ENCODE measurements around the gene PTPN5.
"Not testable (repeated sequence)": the region's sequence is repeated elsewhere in the genome, so short reads cannot be mapped to it uniquely, and the experiment has no call there.

PTPN5 gene

DNA sequence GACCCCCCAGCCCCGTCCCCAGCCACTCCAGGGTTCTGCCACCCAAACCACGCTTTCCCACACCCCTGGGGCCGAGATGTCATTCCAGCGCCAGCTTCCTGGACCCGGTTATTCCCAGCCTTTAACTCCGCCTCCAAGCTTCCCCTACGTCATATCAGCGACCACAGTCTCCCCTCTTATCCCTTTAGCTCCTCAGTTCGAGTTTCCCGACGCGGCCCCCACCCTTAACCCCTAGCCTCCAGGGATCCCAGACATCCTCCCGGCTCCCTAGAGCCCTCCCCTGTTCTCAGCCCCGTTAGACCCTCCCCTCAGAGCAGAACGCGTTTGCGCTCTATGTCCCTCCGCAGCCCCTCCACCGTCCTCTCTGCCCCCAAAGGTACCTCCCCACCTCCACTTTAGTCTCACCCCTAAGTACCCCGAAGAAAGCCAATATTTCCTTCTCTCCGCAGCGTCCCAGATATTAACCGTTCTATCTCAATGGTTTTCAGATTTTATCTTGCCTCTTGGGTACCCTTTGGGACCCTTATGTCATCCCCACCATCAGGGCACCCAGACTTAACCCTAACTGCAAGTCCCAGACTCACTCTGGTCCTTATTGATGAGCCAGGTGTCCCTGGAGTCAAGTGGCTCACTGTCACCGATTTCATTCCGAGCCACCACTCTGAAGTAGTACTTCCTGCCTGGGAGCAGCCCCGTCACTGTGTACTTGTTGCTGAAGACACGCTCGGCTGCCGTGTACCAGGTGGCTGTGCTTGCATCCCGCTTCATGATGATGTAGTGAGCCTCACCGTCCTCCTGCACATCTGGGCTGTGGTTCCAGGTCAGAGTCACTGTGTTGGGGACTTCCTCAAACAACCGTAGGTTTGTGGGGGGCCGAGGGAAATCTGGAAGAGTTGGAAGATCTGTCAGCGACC, 85.0 kb downstream of the PTPN5 start:
- DNase-seq: peak; percentile 55 to 77 (median 62)

- peak; percentile 27 to 66 (median 66) for DNase-seq
These were observed 85.8 kb downstream of the PTPN5 start for GRCh38 chr11:18705651-18706281.

GRCh38 chr11:18704698-18705097, 86.9 kb downstream of the PTPN5 start:
- DNase-seq: peak in 2 of 3 experiments; percentile 6 to 46

DNA sequence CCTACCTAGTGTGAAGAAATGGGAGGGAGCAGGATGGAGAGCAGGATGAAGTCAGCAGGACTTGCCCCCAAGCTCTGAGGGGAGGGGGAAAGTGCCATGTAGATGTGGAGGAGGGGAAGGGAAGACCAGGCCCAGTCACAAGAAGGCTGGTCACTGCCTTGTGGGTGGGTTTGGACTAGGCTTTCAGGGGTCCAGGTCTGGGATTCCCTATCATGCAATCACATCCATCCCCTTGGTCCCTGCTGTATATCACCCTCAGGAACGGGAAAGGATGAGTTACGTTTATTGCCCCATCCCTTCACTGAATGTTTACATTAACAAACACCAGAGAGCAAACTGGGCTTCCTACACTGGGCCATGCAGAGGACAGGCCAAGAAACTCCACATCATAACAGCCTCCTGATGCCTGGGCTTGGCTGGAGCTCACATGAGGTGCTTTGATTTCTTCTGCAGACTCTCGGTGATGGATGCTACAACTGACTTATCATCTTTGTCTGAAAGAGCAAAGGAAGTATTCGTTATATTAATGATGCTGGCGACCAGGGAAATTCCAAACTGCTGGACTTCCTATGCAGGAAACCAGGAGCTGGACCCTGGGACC, 87.5 kb downstream of the PTPN5 start:
- no peak for DNase-seq

- no peak for DNase-seq
These were observed 88.4 kb downstream of the PTPN5 start for GRCh38 chr11:18703001-18703763.

DNA sequence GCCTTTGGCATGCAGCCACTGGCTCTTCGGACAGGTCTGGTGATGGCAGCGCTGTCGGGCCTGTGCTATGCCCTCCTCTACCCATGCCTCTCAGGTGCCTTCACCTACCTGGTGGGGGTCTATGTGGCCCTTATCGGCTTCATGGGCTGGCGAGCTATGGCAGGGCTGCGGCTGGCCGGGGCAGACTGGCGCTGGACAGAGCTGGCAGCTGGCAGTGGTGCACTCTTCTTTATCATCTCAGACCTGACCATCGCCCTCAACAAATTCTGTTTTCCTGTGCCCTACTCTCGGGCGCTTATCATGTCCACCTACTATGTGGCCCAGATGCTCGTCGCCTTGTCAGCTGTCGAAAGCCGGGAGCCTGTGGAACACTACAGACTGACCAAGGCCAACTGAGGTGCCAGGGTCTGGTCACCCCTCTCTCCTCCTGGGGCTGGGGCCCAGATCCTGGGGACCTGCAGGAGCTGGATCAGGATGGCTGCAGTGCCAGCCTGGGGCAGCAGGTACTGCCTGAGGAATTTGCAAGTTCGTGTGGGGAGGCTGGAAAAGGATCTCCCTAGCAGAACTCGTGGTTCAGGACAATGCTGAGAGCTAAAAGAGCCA, 89.9 kb downstream of the PTPN5 start:
- no peak for DNase-seq

- no peak for DNase-seq
These were observed 90.7 kb downstream of the PTPN5 start for GRCh38 chr11:18700872-18701271.

GRCh38 chr11:18700375-18700774, 91.2 kb downstream of the PTPN5 start:
- peak in 1 of 3 experiments; percentile 7 for DNase-seq

- no peak for DNase-seq
These were observed 91.7 kb downstream of the PTPN5 start for GRCh38 chr11:18699848-18700261.

DNA sequence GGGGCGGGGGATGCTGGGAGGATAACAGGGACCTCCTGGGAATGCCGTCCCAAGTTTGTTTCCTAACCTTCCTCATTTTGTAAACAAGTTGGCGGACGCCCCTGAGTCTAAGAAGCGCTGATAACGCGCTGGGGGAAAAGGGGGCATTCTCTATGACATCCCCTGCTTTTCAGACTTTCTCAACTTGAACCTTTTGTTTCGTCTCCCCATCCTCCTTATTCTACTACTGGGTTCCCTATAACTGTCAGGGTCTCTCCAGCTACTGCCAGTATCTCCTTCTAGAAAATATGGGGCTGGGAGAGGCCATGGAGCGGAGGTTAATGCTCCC, 92.4 kb downstream of the PTPN5 start:
- no peak for DNase-seq

DNA sequence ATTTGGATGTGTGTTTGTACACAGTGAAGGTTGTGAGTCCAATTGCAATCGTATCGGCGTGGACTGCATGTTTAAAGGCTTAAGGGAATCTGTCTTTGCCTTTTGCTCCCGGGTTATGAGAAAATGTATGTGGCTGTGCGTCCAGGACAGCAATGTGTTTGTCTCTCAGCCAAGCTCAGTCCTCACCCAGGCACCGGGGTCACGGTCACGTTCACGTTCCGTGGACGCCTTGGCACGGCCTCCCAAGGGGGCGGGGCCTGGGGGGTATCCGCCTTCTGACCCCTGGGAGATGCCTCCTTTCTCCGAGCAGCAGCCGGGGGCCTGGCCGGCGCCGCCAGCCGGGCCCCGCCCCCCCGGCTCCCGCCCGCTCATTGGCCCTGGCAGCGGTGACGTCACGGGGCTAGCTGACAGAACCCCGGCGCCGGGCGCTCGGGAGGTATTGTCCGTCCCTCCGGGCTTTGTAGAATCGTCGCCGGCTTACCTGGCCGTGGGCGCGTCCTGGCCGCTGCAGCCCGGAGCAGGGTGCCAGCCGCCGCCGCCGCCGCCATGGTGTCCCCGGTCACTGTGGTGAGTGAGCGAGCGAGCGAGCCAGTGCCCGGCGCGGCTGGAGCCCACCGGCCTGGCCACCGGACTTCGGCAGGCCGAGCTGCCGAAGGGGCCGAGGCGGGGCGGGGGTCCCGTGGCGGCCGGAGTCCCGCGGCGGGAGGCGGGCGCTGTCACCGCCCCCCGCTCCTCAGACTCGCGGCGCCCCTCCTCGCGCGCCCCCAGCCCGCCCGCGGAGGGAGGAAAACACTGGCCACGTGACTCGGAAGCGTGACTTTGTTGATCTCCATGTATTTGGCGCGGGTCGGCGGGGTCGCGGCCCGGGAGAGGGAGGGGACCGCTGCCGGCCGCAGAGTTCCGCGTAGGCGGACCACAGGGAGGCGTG, 93.0 kb downstream of the PTPN5 start, which contains the start of gene TMEM86A:
TSS of gene TMEM86A (plus strand) at position 439 of the 928 bp plus-strand sequence. CDS start at position 547, 108 bp downstream.
- DNase-seq: peak; percentile 92 to 95 (median 95)

DNA sequence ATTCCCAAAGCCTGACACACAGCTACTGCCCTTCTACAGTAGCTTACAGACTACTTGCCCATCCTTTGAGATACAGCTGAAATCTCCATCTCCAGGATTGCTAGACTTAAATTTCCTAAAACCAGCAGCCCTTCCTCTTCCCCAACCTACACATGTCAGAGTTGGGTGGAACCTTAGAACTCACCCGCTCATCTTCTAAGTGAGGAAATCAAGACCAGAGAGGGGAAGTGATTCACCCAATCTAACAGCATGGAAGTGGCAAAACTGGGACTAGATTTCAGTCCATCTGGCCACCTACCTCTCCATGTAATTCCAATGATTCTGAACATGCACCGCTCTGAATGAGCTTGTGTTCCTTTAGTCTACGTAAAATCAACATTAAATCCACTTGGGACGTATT, 94.0 kb downstream of the PTPN5 start:
- no peak for DNase-seq

DNA sequence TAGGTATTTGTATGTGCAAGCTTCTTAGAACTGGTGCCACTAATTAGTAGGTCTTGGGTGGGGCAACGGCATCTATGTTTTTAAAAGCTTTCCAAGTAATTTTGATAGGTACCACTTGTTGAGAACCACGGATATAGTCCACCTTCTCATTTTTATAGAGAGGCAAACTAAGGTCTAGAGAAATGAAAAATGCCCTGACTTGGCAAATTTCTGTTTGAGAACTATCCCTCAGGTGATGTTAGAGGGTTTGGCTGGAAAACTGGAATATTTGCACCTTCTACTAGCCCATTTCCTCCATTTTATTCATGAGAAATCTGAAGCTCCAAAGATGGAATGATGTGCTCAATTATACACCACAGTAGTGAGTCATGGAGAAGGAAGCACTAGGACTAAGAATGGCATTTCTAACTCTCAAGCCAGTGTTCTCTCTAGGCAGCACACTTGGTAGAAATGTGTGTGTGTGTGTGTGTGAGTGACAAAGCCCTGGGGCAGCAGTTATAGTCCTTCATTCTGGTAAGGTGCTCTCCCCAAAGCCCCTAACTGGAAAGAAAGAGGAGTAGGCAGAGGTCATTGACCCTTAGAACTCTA, 94.9 kb downstream of the PTPN5 start:
- DNase-seq: no peak

DNA sequence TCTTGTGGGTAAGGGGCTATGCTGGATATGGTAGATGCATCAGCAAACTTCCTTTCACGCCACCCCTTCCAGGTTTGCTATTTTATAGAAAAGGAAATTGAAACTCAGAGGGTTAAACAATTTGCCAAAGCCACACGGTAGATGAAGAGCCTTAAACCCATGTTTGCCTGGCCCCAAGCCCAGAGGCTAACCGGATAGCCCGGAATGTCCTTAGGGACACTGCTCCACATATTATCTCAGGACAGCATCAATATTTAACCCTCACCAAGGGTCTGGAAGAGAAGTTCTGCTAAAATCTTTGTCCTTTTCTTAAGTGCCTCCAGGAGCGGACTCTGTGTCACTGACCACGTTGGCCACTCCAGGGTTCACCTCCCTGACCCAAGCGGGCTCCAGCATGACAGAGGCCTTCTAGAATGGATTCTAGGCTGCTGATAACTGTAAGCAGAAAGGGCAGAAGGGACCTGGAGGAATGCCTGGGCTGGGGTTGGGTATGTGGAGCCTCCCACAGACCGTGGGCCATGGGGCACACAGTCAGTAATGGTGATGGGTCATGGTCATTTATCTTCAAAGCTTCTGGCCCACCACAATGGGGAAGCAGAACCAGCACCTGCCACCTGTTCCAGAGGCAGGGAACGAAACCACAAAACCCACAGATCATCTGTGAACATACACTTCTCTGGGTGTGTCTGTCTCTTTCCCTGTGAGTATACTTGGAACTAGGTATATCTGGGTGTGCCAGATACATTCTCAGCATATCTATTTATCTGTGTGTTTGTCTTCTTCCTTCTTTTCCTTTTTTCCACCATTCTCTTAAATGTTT, 98.4 kb downstream of the PTPN5 start:
- DNase-seq: no peak

GRCh38 chr11:18691467-18692140, 100.0 kb downstream of the PTPN5 start:
- DNase-seq: not testable (repeated sequence)

GRCh38 chr11:18684267-18684666, 107.3 kb downstream of the PTPN5 start:
- DNase-seq: no peak

DNA sequence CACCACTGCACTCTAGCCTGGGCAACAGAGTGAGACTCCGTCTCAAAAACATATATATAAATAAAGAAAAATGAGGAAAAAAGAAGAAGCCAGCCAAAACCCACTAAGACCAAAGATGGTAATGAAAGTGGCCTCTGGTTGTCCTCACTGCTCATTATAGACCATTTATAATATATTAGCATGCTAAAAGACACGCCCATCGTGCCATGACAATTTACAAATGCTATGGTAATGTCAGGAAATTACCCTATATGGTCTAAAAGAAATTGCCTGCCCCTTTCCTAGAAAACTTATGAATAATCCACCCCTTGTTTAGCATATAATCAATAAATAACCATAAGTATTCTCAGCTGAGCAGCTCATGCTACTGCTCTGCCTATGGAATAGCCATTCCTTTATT, 109.1 kb downstream of the PTPN5 start:
- DNase-seq: no peak

DNA sequence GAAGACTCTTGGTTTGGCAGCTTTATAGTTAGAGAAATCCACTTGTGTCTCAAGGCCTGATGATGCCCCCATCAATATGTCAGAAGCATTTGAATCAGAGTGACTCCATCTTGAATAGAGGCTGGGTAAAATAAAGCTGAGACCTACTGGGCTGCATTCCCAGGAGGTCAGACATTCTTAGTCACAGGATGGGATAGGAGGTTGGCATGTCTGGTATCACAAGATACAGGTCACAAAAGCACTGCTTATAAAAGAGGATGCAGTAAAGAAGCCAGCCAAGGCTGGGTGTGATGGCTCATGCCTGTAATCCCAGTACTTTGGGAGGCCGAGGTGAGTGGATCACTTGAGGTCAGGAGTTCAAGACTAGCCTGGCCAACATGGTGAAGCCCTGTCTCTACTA, 109.6 kb downstream of the PTPN5 start:
- not testable (repeated sequence) for DNase-seq

Measured in NCI-H1417 (cell line).